Kidney glomerular epithelial cell (primary cell): ENCODE results near the gene DERL3.

Experiments used
- DNase-seq: peaks from one replicate; lab custom pipeline; 2025; lab: John Stamatoyannopoulos, UW

The DERL3 gene

DNA sequence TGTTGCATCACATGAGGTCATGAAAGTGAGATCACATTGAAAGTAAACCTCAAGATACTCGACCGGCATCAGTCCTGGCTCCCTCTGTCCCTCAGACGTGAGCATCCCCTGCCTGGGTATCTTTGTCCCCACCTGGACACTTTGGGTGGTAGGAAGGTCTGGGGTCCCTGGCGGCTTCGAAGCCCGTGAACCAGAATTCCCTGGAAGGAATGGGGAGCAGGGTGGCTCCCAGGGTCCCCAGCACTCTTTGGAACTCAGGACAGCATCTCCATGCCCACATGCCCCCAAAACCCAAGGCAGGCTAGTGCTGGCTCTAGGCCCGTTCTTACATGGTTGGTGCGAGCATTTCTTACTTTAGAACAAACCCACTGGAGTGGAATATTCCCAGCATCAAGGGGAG lies 7.5 kb downstream of the DERL3 start:
- DNase-seq, result no peak

DNA sequence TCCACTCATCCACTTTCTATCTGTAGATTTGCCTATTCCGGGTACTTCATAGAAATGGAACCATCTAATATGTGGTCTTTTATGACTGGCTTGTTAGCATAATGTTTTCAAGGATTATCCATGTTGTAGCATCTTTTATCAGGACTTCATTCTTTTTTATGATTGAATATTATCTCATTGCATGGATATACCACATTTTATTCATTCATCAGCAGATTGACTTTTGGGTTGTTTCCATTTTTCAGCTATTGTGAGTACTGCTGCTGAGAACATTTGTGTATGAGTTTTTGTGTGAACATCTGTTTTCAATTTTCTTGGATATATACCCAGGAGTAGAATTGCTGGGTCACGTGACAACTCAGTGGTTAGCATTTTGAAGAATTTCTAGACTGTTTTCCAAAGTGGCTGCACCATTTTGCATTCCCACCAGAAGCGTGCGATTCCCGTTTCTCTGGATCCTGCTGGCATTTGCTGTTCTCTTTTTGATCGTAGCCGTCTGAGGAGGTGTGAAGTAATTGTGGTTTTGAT lies 8.9 kb downstream of the DERL3 start:
- DNase-seq, result no peak

DNA sequence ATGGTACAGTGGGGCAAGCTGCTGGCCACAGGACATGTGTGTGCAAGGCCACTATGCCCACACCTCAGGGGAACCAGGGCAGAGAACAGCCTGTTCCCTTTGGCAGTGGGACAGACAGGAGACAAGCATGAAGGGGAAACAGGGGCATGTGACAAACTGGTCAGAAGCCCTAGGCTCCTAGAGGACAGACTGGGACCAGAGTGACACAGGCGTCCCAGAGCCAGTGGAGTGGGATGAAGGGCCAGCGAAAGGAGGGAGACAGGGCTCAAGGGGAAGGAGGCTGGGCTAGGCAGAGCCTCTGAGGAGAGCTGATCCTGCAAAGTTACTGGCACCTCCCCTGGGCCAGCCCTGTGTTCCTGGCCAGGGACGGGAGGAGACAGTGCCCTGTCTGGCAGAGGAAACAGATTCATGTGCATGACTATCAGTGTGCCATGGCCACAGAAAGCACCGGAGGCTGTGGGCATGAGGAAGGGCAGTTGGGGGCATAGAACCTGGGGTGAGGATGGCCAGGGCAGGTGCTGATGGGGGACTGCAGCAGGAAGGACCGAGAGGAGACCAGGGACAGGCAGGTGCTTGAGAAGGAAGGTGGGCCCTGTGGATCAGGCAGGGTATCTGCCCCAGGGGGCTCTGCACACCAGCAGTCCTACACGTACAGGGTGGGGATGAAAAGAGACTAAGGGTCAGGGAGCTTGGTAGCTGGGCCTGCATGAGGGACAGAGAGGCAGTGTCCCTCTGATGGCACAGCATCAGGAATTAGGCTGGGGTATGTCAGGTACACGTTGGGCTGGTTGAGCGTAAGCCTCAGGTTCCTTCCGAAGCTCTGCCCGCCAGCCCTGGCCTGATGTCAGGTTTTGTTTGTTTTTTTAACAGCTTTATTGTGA lies 9.8 kb downstream of the DERL3 start:
- no peak for DNase-seq

DNA sequence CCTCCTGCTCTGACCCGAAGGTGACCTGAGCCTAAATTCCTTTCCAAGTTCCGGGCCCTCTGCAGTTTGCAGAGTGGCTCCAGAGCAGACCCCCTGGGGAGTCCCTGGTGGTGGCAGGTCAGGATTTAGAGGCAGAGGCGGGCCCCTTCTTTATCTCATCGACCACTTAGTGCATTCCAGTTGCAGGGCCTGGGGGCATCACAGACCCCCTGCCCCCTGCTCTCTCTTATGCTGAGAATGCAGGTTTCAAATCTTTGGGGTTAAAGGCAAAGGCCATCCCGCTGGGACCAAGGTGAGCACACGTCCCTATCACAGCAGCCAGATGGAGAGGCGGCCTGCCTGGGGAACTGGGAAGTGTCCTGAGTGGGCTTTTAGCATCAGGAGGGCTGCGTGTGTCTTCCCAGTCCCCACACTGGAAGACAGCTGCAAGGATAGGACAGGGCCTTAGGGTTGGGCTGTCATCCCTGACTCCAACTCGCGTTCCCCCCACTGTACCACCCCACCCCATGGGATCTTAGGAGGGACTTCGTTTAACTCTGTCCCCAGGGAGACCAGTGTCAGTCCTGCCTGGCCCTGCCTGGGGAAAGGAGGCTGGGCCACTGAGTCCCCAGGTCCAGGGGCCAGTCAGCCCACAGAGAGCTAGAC lies 11.3 kb downstream of the DERL3 start:
- DNase-seq, result no peak

DNA sequence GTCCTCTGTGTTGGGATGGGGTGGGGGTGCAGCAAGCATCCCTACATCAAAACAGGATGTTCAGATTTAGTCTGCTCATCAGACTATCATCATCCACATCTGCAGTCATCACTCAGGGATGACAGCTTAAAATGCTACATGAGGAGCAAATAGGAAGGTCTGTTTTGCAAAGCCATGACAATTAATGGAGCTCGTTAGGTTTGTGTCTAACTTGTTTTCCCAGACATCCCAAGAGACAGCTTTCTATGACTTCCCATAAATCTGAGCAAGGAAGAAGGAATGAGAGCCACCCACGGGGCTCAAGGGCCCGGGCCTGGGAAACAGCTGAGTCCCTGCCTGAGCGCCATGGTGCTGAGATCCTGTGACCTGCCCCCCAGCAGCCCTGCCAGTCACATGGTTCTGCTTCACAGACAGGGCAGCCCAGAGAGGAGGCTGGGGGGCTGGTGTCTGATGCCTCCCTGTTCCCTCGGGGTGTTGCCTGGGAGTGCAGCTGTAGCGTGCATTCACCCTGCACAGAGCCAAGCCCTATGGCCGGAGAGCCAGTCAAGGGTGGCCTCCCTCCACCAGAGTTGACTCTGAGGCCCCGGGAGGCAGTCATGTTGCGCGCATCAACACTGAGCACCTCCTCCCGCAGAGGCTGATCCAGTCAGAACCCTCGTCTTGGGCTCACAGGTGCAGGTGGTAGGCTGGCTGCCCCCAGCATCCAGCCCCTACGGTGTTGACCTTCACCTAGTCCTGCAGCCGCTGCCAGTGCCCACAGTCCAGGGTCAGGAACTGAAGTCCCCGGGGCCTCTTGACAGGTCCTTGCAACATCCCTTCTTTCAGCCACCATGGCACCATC lies 12.1 kb downstream of the DERL3 start:
- no peak for DNase-seq

DNA sequence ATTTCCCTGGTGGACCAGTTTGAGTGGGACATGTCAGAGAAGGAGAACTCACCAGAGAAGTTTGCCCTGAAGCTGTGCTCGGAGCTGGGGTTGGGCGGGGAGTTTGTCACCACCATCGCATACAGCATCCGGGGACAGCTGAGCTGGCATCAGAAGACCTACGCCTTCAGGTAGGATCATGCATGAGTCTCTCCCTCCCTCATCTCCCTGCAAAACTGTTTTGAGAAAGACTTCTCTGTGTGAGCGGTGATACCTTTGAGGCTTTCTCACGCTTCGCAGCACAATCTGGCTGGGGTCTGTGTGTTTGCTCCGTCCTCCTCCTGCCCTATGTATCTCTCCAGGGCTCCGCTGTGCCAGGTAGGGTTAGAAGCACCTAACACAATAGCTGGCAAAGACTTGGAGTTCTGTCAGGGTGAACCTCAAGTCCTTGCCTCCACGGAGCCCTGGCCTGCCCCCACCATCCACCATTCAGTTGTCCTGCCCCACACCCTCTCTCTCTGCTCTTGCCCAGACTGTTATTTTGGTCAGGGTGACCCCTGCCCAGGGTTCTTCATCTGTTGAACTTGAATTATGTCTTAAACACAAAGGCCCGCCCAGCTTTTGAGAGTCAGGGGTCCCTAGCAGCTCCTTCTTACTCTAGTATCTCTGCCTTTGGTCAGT lies 13.4 kb downstream of the DERL3 start:
- DNase-seq, result no peak

DNA sequence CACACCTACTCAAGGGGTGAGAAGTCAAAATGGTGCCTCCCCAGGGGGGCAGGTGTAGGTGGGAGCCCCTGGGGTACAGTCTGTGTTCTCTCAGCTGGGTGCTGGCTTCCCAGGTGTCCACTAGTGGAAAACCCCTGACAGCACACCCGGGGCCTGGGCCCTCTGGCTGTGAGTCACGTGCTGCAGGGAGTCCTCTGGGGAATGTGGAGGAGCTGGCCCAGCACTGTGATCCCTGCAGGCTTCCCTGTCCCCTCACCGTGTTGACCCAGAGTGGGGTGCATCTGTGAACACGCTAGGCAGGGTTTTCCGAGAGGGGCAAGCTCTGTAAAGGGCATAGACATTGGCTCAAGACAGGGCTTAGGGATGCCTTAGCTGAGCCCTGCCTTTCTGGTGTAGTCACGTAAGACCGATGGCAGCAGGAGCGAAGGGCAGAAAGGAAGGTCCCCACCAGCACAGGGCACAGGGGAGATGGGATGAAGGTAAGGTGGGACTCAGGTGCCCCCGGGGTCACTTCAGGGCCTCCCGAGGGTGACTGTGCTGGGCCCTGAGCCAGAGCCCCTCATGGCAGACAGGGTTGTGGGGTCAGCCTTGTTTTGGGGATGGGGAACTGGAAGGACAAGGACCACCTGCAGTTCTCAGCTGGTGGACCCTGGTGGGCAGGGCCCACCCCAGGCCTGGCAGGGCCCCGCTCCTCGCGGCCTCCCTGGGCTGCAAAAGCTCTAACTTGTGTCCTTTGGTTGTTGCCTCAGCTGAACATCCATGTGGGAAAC lies 14.1 kb downstream of the DERL3 start:
- no peak for DNase-seq

DNA sequence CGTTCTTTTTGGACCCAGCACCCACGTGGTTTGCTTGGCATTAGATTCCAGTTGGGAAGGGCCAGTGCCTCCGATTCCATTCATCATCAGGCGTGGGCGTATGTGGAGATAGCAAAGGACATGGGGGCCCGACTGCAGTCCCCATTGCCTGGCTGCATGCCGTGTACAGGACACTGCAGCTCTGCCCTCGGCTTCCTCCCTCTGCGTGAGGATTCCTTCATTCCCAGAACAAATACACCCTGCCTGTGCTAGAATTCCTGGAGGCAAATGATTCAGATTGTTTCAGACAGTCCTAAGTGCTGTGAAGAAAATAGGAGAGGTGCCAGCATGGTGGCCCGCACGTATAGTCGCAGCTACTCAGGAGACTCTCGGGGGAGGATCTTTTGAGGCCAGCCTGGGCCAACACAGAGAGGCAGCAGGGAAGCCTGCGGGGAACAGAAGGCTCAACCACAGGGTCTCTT lies 15.4 kb downstream of the DERL3 start:
- no peak for DNase-seq

DNA sequence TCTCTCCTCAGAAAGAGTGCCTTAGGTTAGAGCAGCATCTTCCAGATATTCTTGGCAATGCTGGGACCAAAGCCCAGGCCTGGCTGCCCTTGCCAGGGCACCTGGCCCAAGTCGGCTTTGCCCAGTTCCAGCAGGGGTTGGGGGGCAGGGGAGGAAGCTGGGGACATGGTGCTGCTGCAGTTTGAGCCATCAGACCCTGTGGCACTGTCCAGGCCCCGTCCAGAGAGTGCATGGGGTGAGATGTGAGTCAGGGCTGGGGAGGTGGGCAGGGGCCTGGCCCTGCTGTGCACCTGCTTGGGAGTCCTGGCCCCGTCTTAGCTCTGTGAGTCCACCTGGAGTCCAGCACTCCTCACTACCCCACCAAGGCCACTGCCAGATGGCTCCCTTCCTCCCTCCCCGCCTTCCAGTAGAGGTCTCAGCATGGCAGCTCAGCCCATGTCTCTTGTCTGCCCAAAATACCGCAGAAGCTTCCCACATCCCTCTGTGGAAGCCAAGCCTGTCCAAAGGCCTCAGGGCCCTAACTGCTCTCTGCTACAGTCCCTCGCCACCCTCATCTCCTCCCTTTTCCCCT lies 16.6 kb downstream of the DERL3 start:
- no peak for DNase-seq

DNA sequence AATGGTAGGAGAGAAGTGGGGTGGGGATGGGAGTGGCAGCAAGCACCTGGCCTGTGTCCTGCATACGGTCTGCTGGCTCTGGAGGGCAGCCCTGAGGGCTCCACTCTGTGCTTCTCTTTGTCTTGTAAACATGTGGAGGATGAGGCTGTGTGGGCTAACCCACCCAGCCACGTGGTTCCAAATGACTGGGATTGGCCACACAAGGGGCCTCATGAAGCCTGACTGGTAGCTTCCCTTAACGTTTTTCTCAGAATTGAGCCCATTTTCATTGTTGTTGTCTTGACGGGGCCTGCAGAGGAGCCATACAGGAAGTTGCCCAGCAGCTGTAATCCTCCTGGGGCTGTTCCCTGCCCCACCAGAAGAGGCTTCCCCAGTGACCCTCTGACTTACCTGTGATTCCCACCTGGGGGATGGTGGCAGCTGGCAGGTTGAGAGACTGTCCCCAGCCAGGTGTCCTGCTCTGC lies 18.0 kb downstream of the DERL3 start:
- no peak for DNase-seq

DNA sequence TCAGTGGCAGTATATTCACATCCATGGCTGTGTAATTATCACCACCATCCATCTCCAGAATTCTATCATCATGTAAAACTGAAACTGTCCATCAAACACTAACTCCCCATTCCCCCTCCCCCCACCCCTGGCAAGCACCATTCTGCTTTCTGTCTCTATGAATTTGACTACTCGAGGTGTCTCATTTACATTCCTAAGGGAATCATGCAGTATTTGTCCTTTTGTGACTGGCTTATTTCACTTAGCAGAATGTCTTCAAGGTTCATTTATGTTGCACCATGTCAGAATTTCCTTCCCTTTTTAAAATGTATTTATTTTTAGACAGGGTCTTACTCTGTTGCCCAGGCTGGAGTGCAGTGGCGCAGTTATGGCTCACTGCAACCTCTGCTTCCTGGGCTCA lies 20.3 kb downstream of the DERL3 start:
- DNase-seq, result no peak

DNA sequence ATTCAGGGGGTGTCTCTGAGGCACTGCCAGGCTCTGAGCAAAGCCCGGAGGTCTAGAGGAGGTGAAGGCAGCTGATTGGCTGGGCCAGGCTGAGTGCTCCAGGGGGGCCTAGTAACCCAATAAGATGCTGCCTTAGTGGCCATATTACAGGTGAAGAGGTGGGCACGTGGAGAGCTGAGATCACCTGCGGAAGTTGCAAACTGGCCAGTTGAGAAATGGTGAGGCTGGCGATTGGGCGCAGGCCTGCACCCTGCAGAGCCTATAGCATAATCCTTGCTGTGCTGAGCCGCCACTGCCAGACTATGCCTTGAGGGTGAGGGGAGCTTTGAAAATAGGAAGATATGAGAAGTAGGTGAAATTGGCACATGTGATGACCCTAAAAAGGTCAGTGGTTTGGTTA lies 21.7 kb downstream of the DERL3 start:
- DNase-seq, result no peak

DNA sequence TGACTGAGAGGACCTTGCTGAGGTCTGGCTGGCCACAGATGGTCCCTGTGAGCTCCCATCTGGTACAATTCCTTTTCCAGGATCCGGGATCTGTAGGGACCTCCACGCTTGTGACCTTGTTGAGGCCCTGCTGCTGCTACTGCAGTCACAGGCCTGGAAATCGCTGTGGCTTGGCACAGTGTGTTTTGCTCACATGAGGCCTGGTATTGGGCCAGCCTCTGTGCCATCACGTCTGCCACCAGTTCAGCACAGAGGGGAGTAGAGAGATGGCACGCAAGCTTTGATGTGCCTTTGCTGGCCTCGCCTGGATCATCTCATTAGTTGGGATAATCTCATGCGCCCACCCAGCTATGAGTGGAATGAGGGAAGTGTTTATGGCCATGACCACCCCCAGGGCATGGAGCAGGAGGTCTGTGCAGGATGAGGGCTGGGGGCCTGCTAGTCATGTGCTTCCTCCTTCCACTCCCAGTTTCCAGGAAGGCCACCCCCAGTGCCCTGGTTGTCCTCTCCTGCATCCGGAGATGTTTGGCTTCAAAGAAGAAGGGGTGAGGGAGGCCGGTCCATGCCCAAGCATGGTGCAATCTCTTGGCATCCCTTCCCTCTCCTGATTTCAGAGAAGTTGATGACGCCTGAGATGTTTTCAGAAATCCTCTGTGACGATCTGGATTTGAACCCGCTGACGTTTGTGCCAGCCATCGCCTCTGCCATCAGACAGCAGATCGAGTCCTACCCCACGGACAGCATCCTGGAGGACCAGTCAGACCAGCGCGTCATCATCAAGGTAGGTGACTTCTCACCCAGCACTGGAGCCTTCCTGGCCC lies 22.4 kb downstream of the DERL3 start:
- no peak for DNase-seq

DNA sequence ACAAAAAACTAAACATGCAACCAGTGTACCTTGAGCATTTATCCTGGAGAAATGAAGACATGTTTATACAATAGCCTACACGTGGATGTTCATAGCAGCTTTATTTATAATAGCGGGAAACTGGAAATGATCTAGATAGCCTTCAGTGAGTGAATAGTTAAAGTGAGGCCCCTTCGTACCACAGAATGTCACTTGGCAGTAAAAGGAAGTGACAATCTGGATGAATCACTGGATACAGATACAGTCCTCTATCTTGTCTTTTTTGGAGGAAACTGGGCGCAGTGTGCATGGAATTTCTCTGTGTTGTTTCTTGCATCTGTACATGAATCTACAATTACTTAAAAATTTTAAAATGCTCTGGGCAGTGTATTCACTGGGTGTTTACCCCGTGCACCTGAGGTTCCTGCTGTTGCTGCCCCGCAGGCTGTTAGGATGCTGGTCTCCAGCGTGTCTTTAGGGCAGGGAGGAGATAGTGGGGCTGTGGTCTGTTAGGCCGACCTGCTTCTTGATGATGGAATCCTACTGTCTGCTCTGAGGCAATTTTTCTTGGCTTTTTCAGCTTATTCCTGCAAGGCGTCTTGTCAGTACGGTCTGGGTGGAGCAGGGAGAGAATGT lies 23.2 kb downstream of the DERL3 start:
- no peak for DNase-seq

DNA sequence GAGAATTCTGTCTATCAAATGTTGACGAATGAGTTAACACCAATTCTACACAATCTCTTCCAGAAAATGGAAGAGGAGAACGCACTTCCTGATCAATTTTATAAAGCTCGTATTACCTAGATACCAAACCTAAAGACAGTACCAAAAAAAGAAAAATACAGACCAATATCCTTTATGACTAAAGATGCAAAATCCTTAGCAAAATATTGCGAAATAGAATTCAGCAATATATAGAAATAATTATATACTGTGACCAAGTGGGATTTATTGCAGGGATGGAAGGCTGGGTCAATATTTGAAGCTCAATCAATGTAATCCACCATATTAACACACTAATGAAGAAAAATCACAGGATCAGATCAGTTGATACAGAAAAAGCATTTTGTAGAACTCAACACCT lies 26.4 kb downstream of the DERL3 start:
- DNase-seq, result no peak

DNA sequence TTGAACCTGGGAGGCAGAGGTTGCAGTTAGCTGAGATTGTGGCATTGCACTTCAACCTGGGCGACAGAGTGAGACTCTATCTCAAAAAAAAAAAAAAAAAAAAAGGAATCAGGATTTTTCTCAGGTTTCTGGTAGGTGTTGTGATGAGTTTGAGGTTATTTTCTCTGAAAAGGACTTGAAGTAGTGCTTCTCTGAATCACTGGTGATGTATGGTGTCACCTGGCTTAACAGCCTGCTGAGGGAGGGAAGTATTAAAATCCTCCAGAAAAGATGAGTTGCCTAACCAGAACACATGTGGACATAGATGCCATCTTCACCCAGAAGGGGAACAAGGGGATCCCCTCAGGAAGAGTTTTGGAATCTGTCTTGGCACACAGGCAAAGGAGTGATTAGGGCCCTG lies 32.0 kb downstream of the DERL3 start:
- DNase-seq, result no peak

DNA sequence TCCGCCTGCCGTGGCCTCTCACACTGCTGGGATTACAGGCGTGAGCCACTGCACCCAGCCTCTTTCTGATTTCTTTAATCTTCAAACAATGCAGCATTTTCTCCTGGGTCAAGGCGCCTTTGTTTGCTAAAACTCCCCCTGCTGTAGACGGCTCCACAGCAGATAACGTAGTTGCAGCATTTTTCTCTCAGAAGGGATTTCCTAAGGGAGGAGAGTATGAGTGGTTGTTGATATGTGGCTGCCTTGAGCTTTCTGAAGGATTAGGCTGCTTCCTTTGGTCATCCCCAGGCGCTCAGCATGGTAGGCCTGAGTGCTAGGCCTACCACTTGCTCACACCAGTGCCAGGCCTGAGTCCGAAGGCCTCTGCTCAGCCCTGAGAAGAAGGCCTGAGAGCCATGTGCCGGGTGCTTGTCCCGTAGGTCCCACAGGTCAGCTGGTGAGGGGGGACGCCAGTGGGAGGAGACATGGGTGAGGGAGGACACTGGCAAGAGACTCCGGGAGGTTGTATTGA lies 34.0 kb downstream of the DERL3 start:
- no peak for DNase-seq

DNA sequence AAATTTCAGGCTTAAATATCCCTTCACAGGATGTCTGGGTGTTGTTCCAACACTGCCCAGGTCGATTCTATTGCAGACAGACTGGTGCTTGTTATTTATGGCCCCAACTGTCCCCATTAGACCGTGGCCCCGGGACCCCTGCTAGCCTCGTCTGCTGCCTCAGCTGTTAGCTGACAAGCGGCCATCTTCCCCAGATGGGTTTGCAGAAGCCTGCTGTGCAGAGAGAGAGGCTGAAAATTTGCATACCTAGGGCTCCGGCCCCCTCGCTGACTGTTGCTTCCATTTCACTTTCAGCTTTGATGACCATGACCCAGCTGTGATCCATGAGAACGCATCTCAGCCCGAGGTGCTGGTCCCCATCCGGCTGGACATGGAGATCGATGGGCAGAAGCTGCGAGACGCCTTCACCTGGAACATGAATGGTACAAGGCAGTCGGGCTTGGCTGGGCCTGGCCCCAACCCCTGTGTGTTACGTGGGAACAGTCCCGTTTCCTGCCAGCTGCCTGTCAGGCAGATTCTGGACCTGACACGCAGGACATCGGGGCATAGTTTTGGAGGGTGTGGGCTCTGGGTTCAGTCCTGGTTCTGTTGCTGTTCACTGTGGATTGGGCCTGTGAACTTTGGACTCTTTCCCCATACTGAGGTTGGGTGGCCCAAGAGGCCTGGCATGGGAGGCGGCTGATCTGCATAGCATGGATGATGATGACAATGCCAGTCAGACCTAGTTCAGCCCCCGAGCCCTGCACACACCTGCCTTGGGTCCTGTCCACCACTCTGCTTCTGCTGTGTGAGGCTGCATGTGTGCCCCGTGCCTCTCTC lies 35.6 kb downstream of the DERL3 start:
- no peak for DNase-seq
